GM20000 (cell line): ENCODE measurements around the gene NLRP11.
A peak's percentile ranks its signal among the peaks of the same experiment; 100 is the strongest.

Experiments
- DNase-seq: peaks from one replicate; pipeline ENCODE4 v3.0.0; 2012; ENCODE audit warnings: low spot score
- TF ChIP-seq, protein P1 (sequence below): IDR thresholded peaks from 2 replicates; pipeline ENCODE4 v1.5.1; 2012; ENCODE audit warnings: mild to moderate bottlenecking, control low read depth; ENCODE audit errors: extremely low read depth, missing control alignments

NLRP11 gene

DNA sequence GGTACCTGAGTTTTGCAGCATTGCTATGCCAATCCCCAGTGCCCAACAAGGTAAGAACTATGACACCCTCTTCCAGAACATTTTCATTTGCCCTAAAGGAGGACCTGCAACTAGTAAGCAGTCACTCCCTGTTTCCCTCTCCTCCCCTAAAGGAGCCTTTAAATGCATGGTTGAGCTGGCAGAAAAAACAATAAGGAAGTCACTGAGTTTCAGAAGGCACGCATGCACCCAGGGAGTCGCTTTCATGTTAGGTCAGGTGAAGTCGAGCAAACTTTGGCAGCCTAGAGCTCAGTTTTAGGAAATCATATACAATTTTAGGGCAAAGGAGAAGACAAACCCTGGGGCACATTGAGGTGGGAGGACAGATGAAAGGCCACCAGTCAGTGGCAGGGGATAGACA lies 11.8 kb downstream of the NLRP11 start:
- no peak for DNase-seq

DNA sequence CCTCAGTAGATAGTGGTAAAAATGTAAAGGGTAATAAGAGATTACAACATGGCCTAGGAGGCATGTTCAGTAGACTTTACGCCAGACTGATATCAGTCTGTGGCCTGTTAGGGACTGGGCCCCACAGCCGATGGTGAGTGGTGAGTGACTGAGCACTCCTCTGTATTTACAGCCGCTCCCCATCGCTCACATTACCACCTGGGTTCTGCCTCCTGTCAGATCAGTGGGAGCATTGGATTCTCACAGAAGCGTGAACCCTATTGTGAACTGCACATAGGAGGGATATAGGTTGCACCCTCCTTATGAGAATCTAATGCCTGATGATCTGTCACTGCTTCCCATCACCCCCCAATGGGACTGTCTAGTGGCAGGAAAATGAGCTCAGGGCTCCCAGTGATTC lies 17.9 kb downstream of the NLRP11 start:
- TF ChIP-seq, protein P1, sequence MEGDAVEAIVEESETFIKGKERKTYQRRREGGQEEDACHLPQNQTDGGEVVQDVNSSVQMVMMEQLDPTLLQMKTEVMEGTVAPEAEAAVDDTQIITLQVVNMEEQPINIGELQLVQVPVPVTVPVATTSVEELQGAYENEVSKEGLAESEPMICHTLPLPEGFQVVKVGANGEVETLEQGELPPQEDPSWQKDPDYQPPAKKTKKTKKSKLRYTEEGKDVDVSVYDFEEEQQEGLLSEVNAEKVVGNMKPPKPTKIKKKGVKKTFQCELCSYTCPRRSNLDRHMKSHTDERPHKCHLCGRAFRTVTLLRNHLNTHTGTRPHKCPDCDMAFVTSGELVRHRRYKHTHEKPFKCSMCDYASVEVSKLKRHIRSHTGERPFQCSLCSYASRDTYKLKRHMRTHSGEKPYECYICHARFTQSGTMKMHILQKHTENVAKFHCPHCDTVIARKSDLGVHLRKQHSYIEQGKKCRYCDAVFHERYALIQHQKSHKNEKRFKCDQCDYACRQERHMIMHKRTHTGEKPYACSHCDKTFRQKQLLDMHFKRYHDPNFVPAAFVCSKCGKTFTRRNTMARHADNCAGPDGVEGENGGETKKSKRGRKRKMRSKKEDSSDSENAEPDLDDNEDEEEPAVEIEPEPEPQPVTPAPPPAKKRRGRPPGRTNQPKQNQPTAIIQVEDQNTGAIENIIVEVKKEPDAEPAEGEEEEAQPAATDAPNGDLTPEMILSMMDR: no peak

More for the DNA sequence above, 11.8 kb downstream of the NLRP11 start:
- TF ChIP-seq, protein P1: no peak

DNA sequence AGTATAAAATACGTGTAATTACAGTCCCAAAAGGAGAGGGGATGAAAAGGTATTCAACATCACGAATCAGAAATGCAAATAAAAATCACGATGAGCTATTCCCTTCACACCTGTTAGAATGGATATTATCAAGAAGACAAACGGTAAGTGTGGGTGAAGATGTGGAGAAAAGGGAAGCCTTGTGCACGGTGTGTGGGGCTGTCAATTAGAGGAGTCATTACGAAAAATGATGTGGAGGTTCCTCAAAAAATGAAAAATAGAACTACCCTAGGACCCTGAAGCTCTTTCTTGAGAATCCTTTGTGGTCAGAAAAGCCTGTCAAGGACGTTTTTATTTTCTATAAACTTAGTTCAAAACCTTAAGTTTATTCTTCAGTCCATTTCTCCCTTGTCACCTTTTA lies 19.4 kb downstream of the NLRP11 start:
- no peak for DNase-seq
- TF ChIP-seq, protein P1: no peak

More for the DNA sequence above, 17.9 kb downstream of the NLRP11 start:
- DNase-seq: no peak

DNA sequence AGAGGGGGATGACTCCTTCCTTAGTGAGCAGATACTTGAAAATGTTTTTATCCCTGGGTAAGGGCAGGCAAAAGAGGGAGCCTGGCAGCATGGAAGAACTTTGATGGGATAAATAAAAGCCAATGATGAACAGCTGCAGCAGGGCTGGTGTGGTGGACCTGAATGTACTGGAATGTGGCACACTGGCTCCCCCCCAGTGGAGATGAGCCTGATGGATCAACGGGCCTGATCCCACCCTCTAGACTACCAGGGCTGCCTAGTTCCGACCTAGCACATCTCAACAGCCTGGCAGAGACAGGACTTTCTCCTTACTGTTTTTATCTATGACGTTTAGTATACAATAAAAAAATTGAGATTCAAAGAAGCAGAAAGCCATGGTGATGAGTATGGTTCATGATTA lies 20.5 kb downstream of the NLRP11 start:
- TF ChIP-seq, protein P1: no peak

DNA sequence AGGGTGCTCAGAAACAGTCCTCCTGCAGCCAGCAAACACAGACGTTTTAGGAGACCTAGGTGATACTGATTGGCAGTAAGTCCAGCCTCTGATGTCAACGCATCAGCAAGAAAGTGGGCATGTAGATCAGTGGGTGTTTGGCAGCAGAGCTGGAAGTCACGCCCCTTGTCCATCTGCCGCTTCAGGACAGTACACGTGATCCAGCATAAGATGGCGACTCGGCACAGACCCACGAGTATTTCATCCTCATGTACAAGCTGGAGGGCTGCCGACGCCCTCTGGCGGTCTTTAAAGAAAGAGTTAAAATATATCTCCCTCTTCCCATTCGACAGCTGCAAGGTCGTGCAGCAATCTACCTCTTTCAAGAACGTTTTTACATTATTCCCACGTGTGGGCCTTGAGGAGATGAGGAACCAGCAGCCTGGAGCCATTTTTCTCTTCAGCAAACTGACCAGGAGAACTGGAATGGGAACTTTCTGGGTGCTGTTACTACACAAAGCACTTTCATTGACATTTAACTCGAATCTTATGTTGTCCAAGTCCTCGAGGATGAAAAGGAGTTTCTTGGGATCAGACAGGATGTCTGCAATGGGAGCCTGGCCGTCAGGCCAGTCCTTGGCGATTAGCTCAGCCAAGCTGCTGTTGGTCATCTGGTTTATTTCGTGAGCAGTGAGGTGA lies 22.3 kb downstream of the NLRP11 start:
- TF ChIP-seq, protein P1: peak; percentile 15
- DNase-seq: peak; percentile 55

More for the DNA sequence above, 20.5 kb downstream of the NLRP11 start:
- no peak for DNase-seq

DNA sequence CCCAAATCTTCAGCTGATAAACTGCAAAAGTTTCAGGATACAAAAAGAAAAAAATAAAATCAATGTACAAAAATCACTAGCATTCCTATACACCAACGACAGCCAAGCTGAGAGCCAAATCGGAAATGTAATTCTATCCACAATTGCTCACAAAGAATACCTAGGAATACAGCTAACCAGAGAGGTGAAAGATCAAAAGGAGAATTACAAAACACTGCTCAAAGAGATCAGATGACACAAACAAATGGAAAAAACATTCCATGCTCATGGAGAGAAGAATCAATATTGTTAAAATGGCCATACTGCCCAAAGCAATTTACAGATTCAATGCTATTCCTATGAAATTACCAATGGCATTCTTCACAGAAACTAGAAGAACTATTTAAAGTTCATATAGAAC lies 29.5 kb downstream of the NLRP11 start:
- TF ChIP-seq, protein P1: no peak
- DNase-seq: no peak

DNA sequence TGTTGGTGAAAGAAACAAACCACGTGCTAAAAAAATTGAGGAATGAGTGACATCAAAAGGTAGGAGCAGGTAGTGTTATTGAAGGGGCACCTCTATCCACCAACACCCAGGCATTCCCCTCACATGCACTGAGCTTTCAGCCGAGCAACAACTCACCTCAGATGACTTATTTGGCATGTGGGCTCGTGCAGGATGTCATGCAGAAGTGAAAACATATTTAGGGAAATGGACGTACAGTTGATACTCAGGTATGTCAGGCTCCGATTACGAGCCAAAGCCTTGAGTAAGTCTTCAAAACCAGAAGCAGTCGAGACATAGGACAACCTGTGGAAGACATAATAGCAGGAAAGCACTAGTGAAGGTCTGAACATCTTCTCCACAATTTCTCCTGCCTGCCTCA lies 30.4 kb downstream of the NLRP11 start:
- no peak for DNase-seq
- TF ChIP-seq, protein P1: no peak
